Body of pancreas (tissue), 4 donors: ENCODE results near the gene MAD1L1. TPM values are rescaled to one million over a fixed set of nuclear protein-coding genes. Genes with fewer than 3 reads are reported as not detected.

Source experiments
- ATAC-seq: fragments of 150-250 bp; one replicate; pipeline ENCODE4 v1.9.1; 2016
- DNase-seq, 4 donors: peaks; one replicate each; pipeline ENCODE4 v3.0.0-alpha.2; 2019
- H3K27ac ChIP-seq, 4 donors: fragments of 200-600 bp; sonication (generic); 1 replicate in 3 of 4; 2 replicates in 1 of 4; pipeline versions ENCODE4 v1.5.1 to v1.6.1; 2016 to 2019; ENCODE audit warnings: mild to moderate bottlenecking in 1 of 4, mixed read lengths in 1 of 4, moderate library complexity in 1 of 4
- H3K27me3 ChIP-seq, 2 donors: fragments of 200-600 bp; sonication (generic); one replicate each; pipeline ENCODE4 v1.6.0; 2016; ENCODE audit warnings: mild to moderate bottlenecking in 1 of 2
- H3K36me3 ChIP-seq, 2 donors: fragments of 200-600 bp; sonication (generic); replicated peaks in 1 of 2; 2 replicates each; pipeline ENCODE4 v1.5.1; 2016; ENCODE audit warnings: low read depth in 2 of 2; ENCODE audit not compliant: insufficient read depth in 1 of 2
- H3K4me1 ChIP-seq: fragments of 200-600 bp; sonication (generic); one replicate; pipeline ENCODE4 v1.6.0; 2016
- H3K4me3 ChIP-seq, 2 donors: fragments of 200-600 bp; sonication (generic); 1 replicate in 1 of 2; 2 replicates in 1 of 2; pipeline ENCODE4 v1.5.1; 2016 to 2019
- H3K9me3 ChIP-seq, 3 donors: fragments of 200-600 bp; sonication (generic); 1 replicate in 2 of 3; 2 replicates in 1 of 3; pipeline ENCODE4 v1.5.1; 2016
- CTCF ChIP-seq, 7 experiments: fragments of 450-650 bp in 4 of 7; fragments of 200-600 bp in 3 of 7; sonication (generic) in 3 of 7; IDR thresholded peaks; one replicate each; pipeline ENCODE4 v1.5.1; 2016 to 2019; ENCODE audit warnings: antibody characterized with exemption in 7 of 7
- POLR2A ChIP-seq, 3 donors: fragments of 450-650 bp; IDR thresholded peaks; one replicate each; pipeline ENCODE4 v1.6.1; 2016; ENCODE audit warnings: antibody characterized with exemption in 3 of 3, mild to moderate bottlenecking in 2 of 3
- WGBS, 2 donors: methylation state at CpG; one replicate each; pipeline ENCODE4 v1.1.5; 2017; 5-methylcytosine and 5-hydroxymethylcytosine counted together
- intact Hi-C: fragments of 100-400 bp; cut with DNase I; formaldehyde crosslinking; loops from one replicate; pipeline ENCODE4 v1.15.1; 2023
- total RNA-seq, 2 donors: library from RNA; depleted of rRNA; stranded (reverse); fragments of >200 nt; gene quantifications; one replicate each; pipeline ENCODE4 v1.1.0, GENCODE V29; 2016

MAD1L1 gene
- total RNA-seq, 2 donors from 2014 or later, result 14.0 to 66.9 TPM

- TF ChIP-seq POLR2A (IDR thresholded peaks at IDR 0.05) (no peak), CTCF (IDR thresholded peaks at IDR 0.05) (no peak)
- no peak for DNase-seq
- H3K27ac ChIP-seq, result peak overlapping the region in 1 of 4 donors; percentile 34
- intact Hi-C loops, result no loop called here
- H3K27me3 ChIP-seq, result no peaks in the 10 kb centered on the region
- H3K4me3 ChIP-seq, result no peak overlapping the region
- H3K9me3 ChIP-seq, result no peaks in the 10 kb centered on the region
- no peaks in the 10 kb centered on the region for H3K4me1 ChIP-seq
- no peaks in the 10 kb centered on the region for H3K36me3 ChIP-seq
- no peak for ATAC-seq
- WGBS, 2 donors, result 77 to 90% methylated on average over 2 to 26 of the region's 27 CpGs
Observed at GRCh38 chr7:2249744-2250323, 17.1 kb upstream of the MAD1L1 start.

GRCh38 chr7:2248984-2249694 lies 16.4 kb upstream of the MAD1L1 start:
- Histone ChIP-seq H3K36me3 (no peaks in the 10 kb centered on the region), H3K27ac (peak overlapping the region in 2 of 4 donors; percentile 34 to 36), H3K9me3 (no peaks in the 10 kb centered on the region), H3K4me3 (no peak overlapping the region), H3K4me1 (no peaks in the 10 kb centered on the region), H3K27me3 (no peaks in the 10 kb centered on the region)
- ATAC-seq, result peak; percentile 49
- intact Hi-C loops, result no loop called here
- TF ChIP-seq POLR2A (IDR thresholded peaks at IDR 0.05) (no peak), CTCF (IDR thresholded peaks at IDR 0.05) (no peak)
- 49 to 53% methylated on average over 21 to 24 of the region's 24 CpGs for WGBS, 2 donors
- peak in 2 of 4 donors; percentile 35 to 67 for DNase-seq

GRCh38 chr7:2247141-2247995 lies 14.6 kb upstream of the MAD1L1 start:
- Histone ChIP-seq H3K4me3 (no peak overlapping the region), H3K4me1 (peaks cover 7% of the 10 kb centered on the region), H3K9me3 (no peaks in the 10 kb centered on the region), H3K36me3 (no peaks in the 10 kb centered on the region), H3K27me3 (no peaks in the 10 kb centered on the region), H3K27ac (no peak overlapping the region)
- peak; percentile 31 for ATAC-seq
- TF ChIP-seq POLR2A (IDR thresholded peaks at IDR 0.05) (no peak), CTCF (IDR thresholded peaks at IDR 0.05) (peak in 6 of 7 experiments; percentile 27 to 47 (median 38))
- 59 to 78% methylated on average over 25 to 36 of the region's 36 CpGs for WGBS, 2 donors
- intact Hi-C loops, result no loop called here
- peak in 1 of 4 donors; percentile 23 for DNase-seq

GRCh38 chr7:2245883-2246675 lies 13.3 kb upstream of the MAD1L1 start:
- no peaks in the 10 kb centered on the region for H3K9me3 ChIP-seq
- H3K27me3 ChIP-seq, result no peaks in the 10 kb centered on the region
- TF ChIP-seq POLR2A (IDR thresholded peaks at IDR 0.05) (no peak), CTCF (IDR thresholded peaks at IDR 0.05) (no peak)
- DNase-seq (peak in 2 of 4 donors; percentile 18 to 33), ATAC-seq (no peak)
- 69 to 70% methylated on average over 13 to 22 of the region's 22 CpGs for WGBS, 2 donors
- intact Hi-C loops, result no loop called here
- H3K4me1 ChIP-seq, result peaks cover 13% of the 10 kb centered on the region
- H3K27ac ChIP-seq, result no peak overlapping the region
- no peak overlapping the region for H3K4me3 ChIP-seq
- H3K36me3 ChIP-seq, result no peaks in the 10 kb centered on the region
